Mononuclear cell (primary cell): ENCODE results near the gene PARD3B. TPM values are rescaled to one million over a fixed set of nuclear protein-coding genes. Genes with fewer than 3 reads are reported as not detected.

Source experiments
- H3K27me3 ChIP-seq: 2 replicates; pipeline ENCODE4 v1.6.0; 2011; ENCODE audit warnings: low read length, control low read depth; ENCODE audit not compliant: insufficient read depth
- H3K4me1 ChIP-seq: 2 replicates; pipeline ENCODE4 v1.5.1; 2011; ENCODE audit warnings: mild to moderate bottlenecking, low read length, control low read depth; ENCODE audit not compliant: insufficient read depth
- H3K4me3 ChIP-seq: 2 replicates; pipeline ENCODE4 v1.5.1; 2011; ENCODE audit warnings: mild to moderate bottlenecking, low read length, moderate library complexity
- H3K9me3 ChIP-seq: 2 replicates; pipeline ENCODE4 v1.5.1; 2011; ENCODE audit warnings: low read depth, mild to moderate bottlenecking, control low read depth, low read length
- total RNA-seq: library from RNA; depleted of rRNA; stranded (reverse); fragments of >200 nt; gene quantifications from one replicate; pipeline ENCODE4 v1.2.3, GENCODE V29; 2012

The PARD3B gene
- total RNA-seq, 1 donor = 0.94 TPM

- Histone ChIP-seq H3K4me3 (no peak overlapping the region), H3K9me3 (peaks cover 5% of the 10 kb centered on the region), H3K4me1 (no peaks in the 10 kb centered on the region), H3K27me3 (no peaks in the 10 kb centered on the region)
Measured at GRCh38 chr2:205580212-205580987, 1035.1 kb downstream of the PARD3B start.

- H3K4me1 ChIP-seq = no peaks in the 10 kb centered on the region
- H3K9me3 ChIP-seq = no peaks in the 10 kb centered on the region
- no peaks in the 10 kb centered on the region for H3K27me3 ChIP-seq
Measured at GRCh38 chr2:205582366-205582765, 1037.1 kb downstream of the PARD3B start.

GRCh38 chr2:205585449-205586383 is 1040.4 kb downstream of the PARD3B start:
- Histone ChIP-seq H3K4me3 (no peak overlapping the region), H3K4me1 (no peaks in the 10 kb centered on the region), H3K9me3 (no peaks in the 10 kb centered on the region), H3K27me3 (no peaks in the 10 kb centered on the region)

More at GRCh38 chr2:205582366-205582765, 1037.1 kb downstream of the PARD3B start:
- H3K4me3 ChIP-seq = no peak overlapping the region

- Histone ChIP-seq H3K27me3 (no peaks in the 10 kb centered on the region), H3K9me3 (no peaks in the 10 kb centered on the region), H3K4me3 (no peak overlapping the region), H3K4me1 (no peaks in the 10 kb centered on the region)
Measured at GRCh38 chr2:205586626-205587025, 1041.4 kb downstream of the PARD3B start.

GRCh38 chr2:205589479-205589878 is 1044.2 kb downstream of the PARD3B start:
- no peaks in the 10 kb centered on the region for H3K9me3 ChIP-seq
- no peaks in the 10 kb centered on the region for H3K4me1 ChIP-seq
- H3K27me3 ChIP-seq = no peaks in the 10 kb centered on the region
- no peak overlapping the region for H3K4me3 ChIP-seq

GRCh38 chr2:205590759-205591158 is 1045.5 kb downstream of the PARD3B start:
- no peaks in the 10 kb centered on the region for H3K4me1 ChIP-seq
- no peaks in the 10 kb centered on the region for H3K9me3 ChIP-seq
- H3K27me3 ChIP-seq = no peaks in the 10 kb centered on the region
- H3K4me3 ChIP-seq = no peak overlapping the region

GRCh38 chr2:205593891-205594290 is 1048.6 kb downstream of the PARD3B start:
- Histone ChIP-seq H3K4me1 (no peaks in the 10 kb centered on the region), H3K4me3 (no peak overlapping the region), H3K27me3 (peaks cover 2% of the 10 kb centered on the region), H3K9me3 (no peaks in the 10 kb centered on the region)

- Histone ChIP-seq H3K9me3 (no peaks in the 10 kb centered on the region), H3K4me1 (no peaks in the 10 kb centered on the region), H3K27me3 (peaks cover 2% of the 10 kb centered on the region), H3K4me3 (no peak overlapping the region)
Measured at GRCh38 chr2:205596581-205596980, 1051.3 kb downstream of the PARD3B start.

GRCh38 chr2:205605638-205606304 is 1060.5 kb downstream of the PARD3B start:
- Histone ChIP-seq H3K27me3 (peaks cover 7% of the 10 kb centered on the region), H3K9me3 (no peaks in the 10 kb centered on the region), H3K4me3 (no peak overlapping the region), H3K4me1 (no peaks in the 10 kb centered on the region)

GRCh38 chr2:205607146-205607545 is 1061.9 kb downstream of the PARD3B start:
- Histone ChIP-seq H3K9me3 (no peaks in the 10 kb centered on the region), H3K4me1 (no peaks in the 10 kb centered on the region), H3K4me3 (no peak overlapping the region), H3K27me3 (peaks cover 9% of the 10 kb centered on the region)

- Histone ChIP-seq H3K4me1 (no peaks in the 10 kb centered on the region), H3K27me3 (peaks cover 14% of the 10 kb centered on the region), H3K4me3 (no peak overlapping the region), H3K9me3 (no peaks in the 10 kb centered on the region)
Measured at GRCh38 chr2:205609113-205609512, 1063.8 kb downstream of the PARD3B start.

- Histone ChIP-seq H3K27me3 (peaks cover 14% of the 10 kb centered on the region), H3K4me1 (no peaks in the 10 kb centered on the region), H3K9me3 (no peaks in the 10 kb centered on the region), H3K4me3 (no peak overlapping the region)
Measured at GRCh38 chr2:205610437-205610836, 1065.2 kb downstream of the PARD3B start.

- Histone ChIP-seq H3K27me3 (peaks cover 14% of the 10 kb centered on the region), H3K4me1 (no peaks in the 10 kb centered on the region), H3K4me3 (no peak overlapping the region), H3K9me3 (no peaks in the 10 kb centered on the region)
Measured at GRCh38 chr2:205612636-205613035, 1067.4 kb downstream of the PARD3B start.

GRCh38 chr2:205613970-205614559 is 1068.8 kb downstream of the PARD3B start:
- Histone ChIP-seq H3K27me3 (peaks cover 14% of the 10 kb centered on the region), H3K9me3 (no peaks in the 10 kb centered on the region), H3K4me1 (no peaks in the 10 kb centered on the region), H3K4me3 (no peak overlapping the region)
